HL-60/S4 treated with retinoic acid at 250 ng/mL for 4 days and 3 days (cell line): ENCODE results near the gene CYB5R3.
"Not testable (repeated sequence)": the region's sequence is repeated elsewhere in the genome, so short reads cannot be mapped to it uniquely, and the experiment has no call there.

Experiments used
- in situ Hi-C: fragments of 300-500 bp; cut with MboI; formaldehyde crosslinking; loops from 2 replicates; pipeline ENCODE4 v1.7.0; 2022; ENCODE audit warnings: low sequenced_read_pairs

CYB5R3 gene

GRCh38 chr22:42608136-42608822, 40.9 kb downstream of the CYB5R3 start:
- in situ Hi-C loops, result no loop called here

GRCh38 chr22:42607641-42608040, 41.6 kb downstream of the CYB5R3 start:
- in situ Hi-C loops, result not testable (repeated sequence)

DNA sequence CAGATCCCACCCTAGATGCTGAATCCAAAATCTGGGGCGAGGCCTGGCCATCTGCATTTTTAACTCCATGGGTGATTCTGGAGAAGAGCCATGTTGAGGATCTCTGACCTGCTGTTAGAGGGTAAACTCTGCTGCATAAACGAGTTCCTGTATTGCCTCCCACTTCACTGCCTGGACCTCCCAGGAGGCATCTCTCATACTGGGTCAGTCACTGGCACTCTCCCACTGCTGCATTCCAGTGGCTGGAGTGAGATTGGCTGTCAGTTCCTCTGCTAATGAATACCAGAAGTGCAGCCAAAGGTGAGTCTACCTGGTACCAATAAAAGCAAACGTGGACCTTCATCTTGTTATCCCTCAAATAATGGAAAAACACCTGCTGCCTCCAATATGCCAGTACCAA, 44.8 kb downstream of the CYB5R3 start:
- in situ Hi-C loops, result no loop called here

DNA sequence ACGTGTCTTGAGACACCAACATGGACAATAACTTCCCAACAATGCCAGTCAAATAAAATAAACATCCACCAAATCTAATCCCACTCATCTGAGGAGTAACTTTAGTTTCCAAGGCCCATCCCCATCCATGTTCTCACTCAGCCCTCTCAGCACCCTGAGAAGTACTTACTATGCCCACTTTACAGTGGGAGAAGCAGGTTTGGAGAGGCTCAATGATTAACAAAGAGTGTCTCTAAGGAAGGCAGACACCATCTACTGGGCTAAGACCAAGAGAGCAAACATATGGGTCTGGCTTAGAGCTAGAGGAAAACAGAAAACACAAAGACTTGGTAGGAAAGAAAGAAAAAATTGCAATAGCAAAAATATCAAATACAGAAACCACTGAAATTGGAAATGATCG, 45.8 kb downstream of the CYB5R3 start:
- in situ Hi-C loops, result no loop called here

- in situ Hi-C loops, result no loop called here
Measured at GRCh38 chr22:42602470-42602869, 46.7 kb downstream of the CYB5R3 start.

DNA sequence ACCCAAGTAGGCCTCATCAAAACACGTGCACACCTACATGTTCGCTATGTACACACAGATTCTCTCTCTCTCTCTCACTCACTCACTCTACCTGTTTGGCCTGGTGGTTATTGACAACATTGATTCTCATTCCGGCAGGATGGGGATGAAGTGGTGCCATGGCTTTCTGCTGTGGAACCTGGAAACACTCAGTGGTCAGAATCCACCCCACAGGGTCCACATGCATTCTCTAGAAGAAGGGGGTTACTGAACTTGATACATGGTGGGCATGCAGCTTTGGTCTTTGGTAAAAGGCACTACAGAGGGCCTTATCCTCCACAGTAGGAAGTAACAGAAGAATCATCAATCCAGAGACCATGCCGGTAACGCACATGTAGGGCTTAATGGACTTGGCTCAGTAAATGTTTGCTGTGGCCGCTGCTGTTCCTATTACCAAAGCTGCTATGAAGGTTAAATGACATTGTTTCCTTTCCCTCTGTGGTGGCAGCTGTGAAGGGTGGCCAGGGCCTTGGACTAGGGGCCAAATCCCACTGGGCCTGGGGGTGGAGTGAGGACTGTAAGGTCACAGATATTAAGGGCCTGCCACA, 47.2 kb downstream of the CYB5R3 start:
- in situ Hi-C loops, result no loop called here

GRCh38 chr22:42596863-42597530, 52.2 kb downstream of the CYB5R3 start:
- in situ Hi-C loops, result no loop called here

GRCh38 chr22:42596336-42596735, 52.9 kb downstream of the CYB5R3 start:
- in situ Hi-C loops, result no loop called here

GRCh38 chr22:42595434-42595833, 53.8 kb downstream of the CYB5R3 start:
- in situ Hi-C loops, result no loop called here

- in situ Hi-C loops, result no loop called here
Measured at GRCh38 chr22:42591987-42592386, 57.2 kb downstream of the CYB5R3 start.

GRCh38 chr22:42587588-42588175, 61.5 kb downstream of the CYB5R3 start:
- in situ Hi-C loops, result no loop called here

DNA sequence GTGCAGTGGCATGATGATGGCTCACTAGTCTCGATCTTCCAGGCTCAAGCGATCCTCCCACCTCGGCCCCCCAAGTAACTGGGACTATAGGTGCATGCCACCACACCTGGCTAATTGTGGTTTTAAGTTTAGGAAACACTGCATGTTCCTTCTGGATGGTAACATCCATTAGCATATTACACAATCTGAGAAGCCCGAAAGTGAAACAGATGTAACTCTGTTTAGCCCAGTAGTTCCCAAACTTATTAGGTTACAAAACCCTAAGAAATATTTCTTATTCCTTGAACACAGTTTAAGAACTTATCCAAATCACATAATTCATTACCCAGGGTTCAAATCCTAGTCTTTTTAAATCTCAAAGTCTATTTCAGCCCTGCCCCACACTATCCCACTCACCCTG, 62.8 kb downstream of the CYB5R3 start:
- in situ Hi-C loops, result no loop called here

- in situ Hi-C loops, result no loop called here
Measured at GRCh38 chr22:42585096-42585495, 64.1 kb downstream of the CYB5R3 start.

- in situ Hi-C loops, result no loop called here
Measured at GRCh38 chr22:42584364-42584940, 64.7 kb downstream of the CYB5R3 start.

GRCh38 chr22:42582987-42583386, 66.2 kb downstream of the CYB5R3 start:
- in situ Hi-C loops, result no loop called here

- in situ Hi-C loops, result no loop called here
Measured at GRCh38 chr22:42581762-42582716, 67.2 kb downstream of the CYB5R3 start.

DNA sequence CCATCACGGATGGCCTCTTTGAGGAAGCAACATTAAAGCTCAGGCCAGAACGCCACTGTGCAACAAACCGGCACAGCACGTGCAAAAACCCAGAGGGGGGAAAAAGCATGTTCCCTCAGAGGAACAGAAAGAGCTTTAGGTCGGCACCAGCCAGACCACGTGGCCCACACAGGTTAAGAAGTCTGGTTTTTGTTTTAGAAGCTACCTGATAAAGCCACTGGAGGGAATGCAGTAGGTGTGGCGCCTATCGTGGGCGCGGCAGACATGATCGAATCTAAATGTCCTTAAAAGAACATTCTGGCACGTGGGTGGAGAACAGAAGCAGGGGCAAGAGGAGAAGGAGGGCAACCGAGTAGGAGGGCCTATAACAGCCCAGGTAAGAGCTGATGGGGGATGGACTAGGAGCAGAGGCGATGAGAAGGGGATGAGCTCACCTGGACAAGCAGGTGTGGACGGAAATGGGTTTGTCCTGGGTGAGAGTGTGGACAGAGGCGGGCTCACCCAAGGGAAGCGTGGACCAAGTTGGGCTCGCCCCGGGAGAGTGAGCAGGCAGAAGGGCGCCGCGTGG, 67.9 kb downstream of the CYB5R3 start:
- in situ Hi-C loops, result not testable (repeated sequence)

GRCh38 chr22:42580040-42580439, 69.2 kb downstream of the CYB5R3 start:
- in situ Hi-C loops, result not testable (repeated sequence)

- in situ Hi-C loops, result no loop called here
Measured at GRCh38 chr22:42577623-42578240, 71.5 kb downstream of the CYB5R3 start.

DNA sequence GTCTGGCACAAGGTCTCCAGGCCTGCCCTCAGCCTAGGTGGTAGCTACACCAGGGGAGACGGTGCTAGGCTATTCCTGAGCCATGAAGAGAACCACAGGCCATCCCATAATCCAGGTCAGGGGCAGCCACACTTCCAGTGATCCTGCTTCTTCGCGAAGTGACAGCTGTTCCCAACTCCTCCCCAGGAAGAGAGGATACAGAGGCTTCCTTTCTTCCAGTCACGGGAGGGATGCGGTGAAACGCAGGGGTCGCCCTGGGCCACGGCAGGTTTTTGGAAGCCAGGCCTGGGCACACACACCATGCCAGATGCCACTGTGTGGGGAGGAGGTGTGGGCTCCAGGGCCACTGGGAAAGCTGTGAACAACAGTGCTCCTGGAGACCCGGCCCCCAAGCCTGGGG, 72.1 kb downstream of the CYB5R3 start:
- in situ Hi-C loops, result not testable (repeated sequence)
